HFFc6 (cell line): ENCODE data around the gene AHCYL1. TPM values are rescaled to one million over a fixed set of nuclear protein-coding genes. Genes with fewer than 3 reads are reported as not detected.
A peak's percentile ranks its signal among the peaks of the same experiment; 100 is the strongest.

ENCODE experiments used
- DNase-seq: peaks from one replicate; pipeline ENCODE4 v3.0.0-alpha.2; 2018
- H3K27ac Mint-ChIP-seq: 2 replicates; pipeline ENCODE4 v1.8.0; 2020; ENCODE audit warnings: mild to moderate bottlenecking, mixed read lengths
- H3K27me3 Mint-ChIP-seq: 2 replicates; pipeline ENCODE4 v1.8.0; 2021; ENCODE audit warnings: mild to moderate bottlenecking, moderate library complexity, mixed read lengths; ENCODE audit not compliant: insufficient read depth
- H3K36me3 Mint-ChIP-seq: 2 replicates; pipeline ENCODE4 v1.8.0; 2021; ENCODE audit warnings: low read depth, mixed read lengths
- H3K4me1 Mint-ChIP-seq: 2 replicates; pipeline ENCODE4 v1.8.0; 2020; ENCODE audit warnings: low read depth, mixed read lengths
- H3K4me3 Mint-ChIP-seq: 2 replicates; pipeline ENCODE4 v1.8.0; 2020; ENCODE audit warnings: mild to moderate bottlenecking, moderate library complexity, mixed read lengths
- H3K9me3 Mint-ChIP-seq: 2 replicates; pipeline ENCODE4 v1.8.0; 2020; ENCODE audit warnings: mild to moderate bottlenecking, mixed read lengths
- CTCF ChIP-seq: fragments of 200-600 bp; sonication (generic); IDR thresholded peaks from 2 replicates; pipeline ENCODE4 v1.5.0; 2021; ENCODE audit warnings: antibody characterized with exemption, mild to moderate bottlenecking
- total RNA-seq, 6 experiments: library from RNA; stranded (reverse); fragmentation: NEBNext Ultra II Directional; extraction: Animal tissue kit (Norgen Biotek cat#: 25700); gene quantifications; 2 replicates in 1 of 6; 3 replicates in 5 of 6; pipeline ENCODE4 v1.2.3, GENCODE V29; 2021

AHCYL1 gene
- total RNA-seq, 6 experiments from 2014 or later: 73.4 to 87.1 (median 74.7) TPM

- DNase-seq: no peak
- Mint-ChIP-seq H3K9me3 (no peaks in the 10 kb centered on the region; the same call in 1 of the 2 replicates), H3K4me1 (peaks cover 14% of the 10 kb centered on the region; the same call in 1 of the 2 replicates), H3K4me3 (peak within 1 kb of the TSS; percentile 85; the same call in 1 of the 2 replicates), H3K36me3 (peaks cover 5% of the 10 kb centered on the region), H3K27ac (peak within 1 kb of the TSS; percentile 86; the same call in 1 of the 2 replicates), H3K27me3 (peaks cover 35% of the 10 kb centered on the region)
- no peak for TF ChIP-seq CTCF
These were observed 86.2 kb downstream of the AHCYL1 start, which contains the start of gene ALX3 for GRCh38 chr1:110070671-110071242. Gene ALX3, minus strand, starts transcription at chr1:110070672. Its CDS starts 60 bp downstream, at chr1:110070612.

Other genes starting within 250 kb of the AHCYL1 start
- 10 to 100 TPM; 36.9 to 51.3 (median 43.6) TPM for gene GSTM3, start 243.7 kb upstream of the AHCYL1 start, total RNA-seq
- not detected for gene EPS8L3, start 220.8 kb upstream of the AHCYL1 start, total RNA-seq
- 10 to 100 TPM; 28.7 to 79.3 (median 72.4) TPM for gene CSF1, start 73.9 kb upstream of the AHCYL1 start, total RNA-seq
- 10 to 100 TPM; 33.2 to 48.4 (median 36.8) TPM for gene STRIP1, start 49.9 kb downstream of the AHCYL1 start, total RNA-seq
- gene ALX3, start 85.9 kb downstream of the AHCYL1 start, total RNA-seq: 10 to 100 TPM in 1 of 6 experiments, 1 to 10 TPM in 5; 1.0 to 10.0 (median 1.4) TPM
- gene UBL4B, start 127.7 kb downstream of the AHCYL1 start, total RNA-seq: 10 to 100 TPM in 1 of 6 experiments, 1 to 10 TPM in 5; 1.5 to 10.9 (median 1.8) TPM
- 1 to 10 TPM; 1.7 to 5.3 (median 2.0) TPM for gene SLC6A17, start 165.7 kb downstream of the AHCYL1 start, total RNA-seq
- gene KCNC4, start 225.5 kb downstream of the AHCYL1 start, total RNA-seq: 10 to 100 TPM in 4 of 6 experiments, 1 to 10 TPM in 2; 8.8 to 22.6 (median 11.2) TPM